HepG2 (cell line): Measurements from ENCODE around the gene ATP1A1. TPM values are rescaled to one million over a fixed set of nuclear protein-coding genes. Genes with fewer than 3 reads are reported as not detected.

Source experiments
- AFF4 ChIP-seq: sonication (generic); formaldehyde crosslinking; IDR thresholded peaks from 2 replicates; pipeline ENCODE4 v1.4.0; 2020; ENCODE audit warnings: missing genetic modification reagents
- ARID2 ChIP-seq: sonication (generic); formaldehyde crosslinking; IDR thresholded peaks from 2 replicates; pipeline ENCODE4 v1.8.1; 2022; ENCODE audit warnings: mild to moderate bottlenecking, missing genetic modification reagents, borderline replicate concordance
- ATF7 ChIP-seq, 2 experiments: fragments of 450-650 bp in 1 of 2; sonication (generic) in 1 of 2; formaldehyde crosslinking in 1 of 2; IDR thresholded peaks; 2 replicates each; pipeline versions ENCODE4 v1.4.0 to v1.6.1; 2016 to 2020; ENCODE audit warnings: antibody characterized with exemption in 1 of 2, mild to moderate bottlenecking in 1 of 2, missing genetic modification reagents in 1 of 2
- CBX2 ChIP-seq, 2 experiments: fragments of 200-600 bp in 1 of 2; sonication (generic); formaldehyde crosslinking in 1 of 2; IDR thresholded peaks; 2 replicates each; pipeline versions ENCODE4 v1.7.0 to v1.8.1; 2018 to 2022; ENCODE audit warnings: low read depth in 2 of 2, low read length in 1 of 2, mild to moderate bottlenecking in 1 of 2, missing genetic modification reagents in 1 of 2
- E2F2 ChIP-seq: sonication (generic); formaldehyde crosslinking; IDR thresholded peaks from 2 replicates; pipeline ENCODE4 v1.4.0; 2020; ENCODE audit warnings: missing genetic modification reagents, borderline replicate concordance
- EED ChIP-seq: sonication (generic); formaldehyde crosslinking; IDR thresholded peaks from 2 replicates; pipeline ENCODE4 v1.5.0; 2020; ENCODE audit warnings: mild to moderate bottlenecking, missing genetic modification reagents
- FOXP1 ChIP-seq, 2 experiments: fragments of 450-650 bp in 1 of 2; IDR thresholded peaks; 2 replicates each; pipeline ENCODE4 v1.6.1; 2017 to 2018; ENCODE audit warnings: antibody characterized with exemption in 1 of 2
- GFI1 ChIP-seq: sonication (generic); formaldehyde crosslinking; IDR thresholded peaks from 2 replicates; pipeline ENCODE4 v1.5.0; 2020; ENCODE audit warnings: missing genetic modification reagents, mild to moderate bottlenecking, borderline replicate concordance
- HHEX ChIP-seq: IDR thresholded peaks from 2 replicates; pipeline ENCODE4 v1.6.1; 2016; ENCODE audit warnings: control low read depth
- HNRNPUL1 ChIP-seq: fragments of 200-400 bp; formaldehyde crosslinking; IDR thresholded peaks from 2 replicates; pipeline ENCODE4 v1.6.1; 2017; ENCODE audit warnings: low read depth, mild to moderate bottlenecking, low read length, moderate library complexity
- MXD4 ChIP-seq: IDR thresholded peaks from 2 replicates; pipeline ENCODE4 v1.6.1; 2016; ENCODE audit warnings: mild to moderate bottlenecking, missing biosample characterization, missing genetic modification reagents
- PCBP1 ChIP-seq: fragments of 200-400 bp; formaldehyde crosslinking; IDR thresholded peaks from 2 replicates; pipeline ENCODE4 v1.6.1; 2017; ENCODE audit warnings: mild to moderate bottlenecking, low read depth, low read length, borderline replicate concordance
- REL ChIP-seq: sonication (generic); formaldehyde crosslinking; conservative IDR thresholded peaks from 2 replicates; pipeline ENCODE4 v1.8.0; 2022; ENCODE audit warnings: mild to moderate bottlenecking, missing genetic modification reagents, moderate library complexity
- RFXANK ChIP-seq: IDR thresholded peaks from 2 replicates; pipeline ENCODE4 v1.6.1; 2016
- TRIM22 ChIP-seq: fragments of 450-650 bp; IDR thresholded peaks from 2 replicates; pipeline ENCODE4 v1.6.1; 2017
- YEATS4 ChIP-seq: sonication (generic); formaldehyde crosslinking; IDR thresholded peaks from 2 replicates; pipeline ENCODE4 v1.4.0; 2020; ENCODE audit warnings: missing genetic modification reagents, borderline replicate concordance
- ZBTB42 ChIP-seq: sonication (generic); formaldehyde crosslinking; IDR thresholded peaks from 2 replicates; pipeline ENCODE4 v1.5.0; 2020; ENCODE audit warnings: mild to moderate bottlenecking, missing genetic modification reagents
- ZEB1 ChIP-seq: IDR thresholded peaks from 2 replicates; pipeline ENCODE4 v1.6.1; 2012; ENCODE audit warnings: mild to moderate bottlenecking, low read depth, inconsistent platforms; ENCODE audit not compliant: insufficient replicate concordance
- ZFYVE20 ChIP-seq: sonication (generic); formaldehyde crosslinking; IDR thresholded peaks from 2 replicates; pipeline ENCODE4 v1.8.0; 2023; ENCODE audit warnings: low read depth, mild to moderate bottlenecking, moderate library complexity, missing genetic modification reagents, borderline replicate concordance
- ZNF335 ChIP-seq: sonication (generic); formaldehyde crosslinking; IDR thresholded peaks from 2 replicates; pipeline ENCODE4 v1.4.0; 2020; ENCODE audit warnings: missing genetic modification reagents
- ZNF432 ChIP-seq: sonication (generic); formaldehyde crosslinking; IDR thresholded peaks from 2 replicates; pipeline ENCODE4 v1.5.0; 2020; ENCODE audit warnings: missing genetic modification reagents, mild to moderate bottlenecking, borderline replicate concordance
- ZNF746 ChIP-seq: sonication (generic); formaldehyde crosslinking; IDR thresholded peaks from 2 replicates; pipeline ENCODE4 v1.8.0; 2022; ENCODE audit warnings: mild to moderate bottlenecking, missing genetic modification reagents
- ZNF768 ChIP-seq: sonication (generic); formaldehyde crosslinking; IDR thresholded peaks from 2 replicates; pipeline ENCODE4 v1.4.0; 2020; ENCODE audit warnings: missing genetic modification reagents
- ZSCAN25 ChIP-seq: sonication (generic); formaldehyde crosslinking; IDR thresholded peaks from 2 replicates; pipeline ENCODE4 v1.8.0; 2022; ENCODE audit warnings: mild to moderate bottlenecking, missing genetic modification reagents
- polyA plus RNA-seq, 8 experiments: library from polyadenylated mRNA; depleted of rRNA in 3 of 8; stranded (reverse) in 7 of 8; unstranded in 1 of 8; fragments of >200 nt; fragmentation: Illumina TruSeq in 4 of 8; extraction: Trizol in 4 of 8; gene quantifications; 2 replicates each; pipeline versions ENCODE4 v1.2.1 to v1.2.3, GENCODE V29; 2011 to 2016; ENCODE audit warnings: low read depth in 4 of 8, missing spikeins in 1 of 8, mixed read lengths in 1 of 8; ENCODE audit not compliant: insufficient read depth in 1 of 8
- total RNA-seq, 5 experiments: library from RNA; depleted of rRNA; stranded (reverse); fragments of >200 nt; fragmentation: Illumina TruSeq; extraction: Trizol; gene quantifications; 2 replicates each; pipeline ENCODE4 v1.2.3, GENCODE V29; 2016; ENCODE audit warnings: low read depth in 1 of 5

The ATP1A1 gene
- total and polyA plus RNA-seq, 2 of the 13 experiments (the other 11 are each of a cell fraction or from before 2014, with no cell fraction given), result 280 to 705 TPM

- TF ChIP-seq TRIM22, result no peak
- TF ChIP-seq ZEB1, result peak; percentile 55
- TF ChIP-seq HHEX (CRISPR knock-in tag), result no peak
- TF ChIP-seq ZNF746 (CRISPR knock-in tag), result 0 out of 2 replicates have a peak, but pooled peaks have one; percentile 49
- no peak; the same call in 1 of the 2 replicates for TF ChIP-seq E2F2
- no peak for TF ChIP-seq ZNF335 (CRISPR knock-in tag)
- TF ChIP-seq ZSCAN25, result peak; percentile 64; the same call in 1 of the 2 replicates
- 0 out of 2 replicates have a peak, but pooled peaks have one; percentile 53 for TF ChIP-seq ZFYVE20
- peak; percentile 18; the same call in 1 of the 2 replicates for TF ChIP-seq MXD4 (CRISPR knock-in tag)
- TF ChIP-seq YEATS4 (CRISPR knock-in tag), result peak; percentile 93
- no peak for TF ChIP-seq GFI1
- TF ChIP-seq ATF7 (IDR thresholded peaks at IDR 0.05), result no peak
- TF ChIP-seq ATF7 (CRISPR knock-in tag; IDR thresholded peaks at IDR 0.05), result no peak
- no peak for TF ChIP-seq HNRNPUL1
- TF ChIP-seq ZBTB42, result no peak
- 0 out of 2 replicates have a peak, but pooled peaks have one; percentile 29 for TF ChIP-seq PCBP1
- TF ChIP-seq ZNF768 (CRISPR knock-in tag), result peak; percentile 82
- no peak for TF ChIP-seq REL (CRISPR knock-in tag)
- peak; percentile 61; the same call in 1 of the 2 replicates for TF ChIP-seq RFXANK
- TF ChIP-seq ARID2, result peak; percentile 68; the same call in 1 of the 2 replicates
- TF ChIP-seq CBX2 (IDR thresholded peaks at IDR 0.05; ENCODE audit: low read depth, low read length), result no peak
- TF ChIP-seq CBX2 (CRISPR knock-in tag; IDR thresholded peaks at IDR 0.05; ENCODE audit: low read depth), result no peak
- TF ChIP-seq EED (CRISPR knock-in tag), result peak; percentile 84; the same call in 1 of the 2 replicates
- TF ChIP-seq AFF4, result 0 out of 2 replicates have a peak, but pooled peaks have one; percentile 61
- no peak for TF ChIP-seq FOXP1 (IDR thresholded peaks at IDR 0.05)
- TF ChIP-seq FOXP1 (CRISPR knock-in tag; IDR thresholded peaks at IDR 0.05), result no peak
- no peak for TF ChIP-seq ZNF432 (CRISPR knock-in tag)
Observed at GRCh38 chr1:116418091-116418830, 45.2 kb downstream of the ATP1A1 start (continued).
